EL (cell line): ENCODE results near the gene GRK4.

Source experiments
- DNase-seq: peaks from one replicate; pipeline ENCODE4 v3.0.0-alpha.2; 2016

The GRK4 gene

GRCh38 chr4:3074846-3075651 is 111.7 kb downstream of the GRK4 start:
- peak; percentile 81 for DNase-seq

DNA sequence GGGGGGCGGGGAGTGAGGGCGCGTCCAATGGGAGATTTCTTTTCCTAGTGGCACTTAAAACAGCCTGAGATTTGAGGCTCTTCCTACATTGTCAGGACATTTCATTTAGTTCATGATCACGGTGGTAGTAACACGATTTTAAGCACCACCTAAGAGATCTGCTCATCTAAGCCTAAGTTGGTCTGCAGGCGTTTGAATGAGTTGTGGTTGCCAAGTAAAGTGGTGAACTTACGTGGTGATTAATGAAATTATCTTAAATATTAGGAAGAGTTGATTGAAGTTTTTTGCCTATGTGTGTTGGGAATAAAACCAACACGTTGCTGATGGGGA is 112.2 kb downstream of the GRK4 start:
- DNase-seq, result no peak

DNA sequence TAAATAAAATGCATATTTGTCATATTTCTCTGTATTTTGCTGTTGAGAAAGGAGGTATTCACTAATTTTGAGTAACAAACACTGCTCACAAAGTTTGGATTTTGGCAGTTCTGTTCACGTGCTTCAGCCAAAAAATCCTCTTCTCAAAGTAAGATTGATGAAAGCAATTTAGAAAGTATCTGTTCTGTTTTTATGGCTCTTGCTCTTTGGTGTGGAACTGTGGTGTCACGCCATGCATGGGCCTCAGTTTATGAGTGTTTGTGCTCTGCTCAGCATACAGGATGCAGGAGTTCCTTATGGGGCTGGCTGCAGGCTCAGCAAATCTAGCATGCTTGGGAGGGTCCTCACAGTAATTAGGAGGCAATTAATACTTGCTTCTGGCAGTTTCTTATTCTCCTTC is 114.4 kb downstream of the GRK4 start:
- DNase-seq, result no peak

DNA sequence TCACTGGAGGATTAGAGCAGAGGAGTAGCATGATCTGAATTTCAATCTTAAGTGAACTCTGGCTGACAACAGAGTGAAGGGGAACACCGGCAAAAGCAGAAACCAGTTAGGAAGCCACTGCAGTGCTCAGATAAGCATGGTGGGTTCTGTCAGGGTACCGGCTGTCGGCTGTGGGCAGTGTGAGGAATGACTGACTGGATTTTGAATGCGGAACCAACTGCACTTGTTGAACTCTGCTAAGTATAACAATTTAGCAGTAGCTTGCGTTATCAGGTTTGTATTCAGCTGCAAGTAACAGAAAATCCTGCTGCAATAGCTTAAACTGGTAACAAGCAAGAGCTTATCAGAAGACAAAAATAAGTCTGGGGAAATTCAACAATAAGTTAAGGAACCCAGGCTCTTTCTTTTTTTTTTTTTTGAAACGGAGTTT is 116.3 kb downstream of the GRK4 start:
- no peak for DNase-seq

GRCh38 chr4:3082925-3083515 is 119.6 kb downstream of the GRK4 start:
- no peak for DNase-seq

DNA sequence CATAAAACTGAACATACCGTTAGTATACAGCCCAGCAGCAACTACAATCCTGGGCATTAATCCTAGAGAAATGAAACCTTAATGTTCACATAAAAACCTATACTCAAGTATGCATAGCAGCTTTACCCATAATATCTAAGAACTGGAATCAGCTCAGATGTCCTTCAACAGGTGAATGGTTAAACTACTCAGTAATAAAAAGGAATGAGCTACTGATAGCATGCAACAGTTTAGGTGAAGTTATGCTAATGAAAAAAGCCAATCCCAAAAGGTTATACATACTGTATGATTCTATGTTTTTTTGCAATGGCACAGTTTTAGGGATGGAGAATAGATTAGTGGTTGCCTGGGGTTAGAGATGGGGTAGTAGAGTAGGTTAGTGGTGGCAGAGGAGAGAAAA is 120.4 kb downstream of the GRK4 start:
- no peak for DNase-seq

DNA sequence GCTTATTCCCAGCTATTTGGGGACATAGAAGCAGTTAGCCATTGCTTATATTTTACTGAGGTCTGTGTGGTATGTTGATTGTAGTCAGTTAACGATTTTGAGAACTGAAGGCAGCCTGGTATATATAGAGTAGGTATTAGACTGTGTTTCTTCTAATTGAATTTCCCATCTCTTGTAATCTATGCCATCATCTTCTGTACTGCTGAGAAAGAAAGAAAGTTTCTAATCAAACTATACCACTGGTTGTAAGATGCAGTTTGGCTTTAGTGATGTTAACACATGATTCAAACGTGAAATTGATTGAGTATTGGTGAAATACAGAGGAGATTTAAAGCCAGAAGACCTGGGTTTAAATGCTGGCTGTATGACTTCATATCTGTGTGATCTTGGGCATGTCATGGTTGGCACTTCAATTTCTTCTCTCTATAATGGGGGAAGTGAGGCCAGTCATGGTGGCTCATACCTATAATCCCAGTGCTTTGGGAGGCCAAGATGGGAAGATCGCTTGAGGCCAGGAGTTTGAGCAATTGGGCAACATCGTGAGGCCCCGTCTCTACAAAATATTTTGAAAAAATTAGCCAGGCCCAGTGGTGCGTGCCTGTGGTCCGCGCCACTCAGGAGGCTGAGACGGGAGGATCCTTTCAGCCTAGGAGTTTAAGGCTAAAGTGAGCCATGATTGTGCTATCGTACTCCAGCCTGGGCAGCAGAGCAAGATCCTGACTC is 122.7 kb downstream of the GRK4 start:
- DNase-seq, result no peak

DNA sequence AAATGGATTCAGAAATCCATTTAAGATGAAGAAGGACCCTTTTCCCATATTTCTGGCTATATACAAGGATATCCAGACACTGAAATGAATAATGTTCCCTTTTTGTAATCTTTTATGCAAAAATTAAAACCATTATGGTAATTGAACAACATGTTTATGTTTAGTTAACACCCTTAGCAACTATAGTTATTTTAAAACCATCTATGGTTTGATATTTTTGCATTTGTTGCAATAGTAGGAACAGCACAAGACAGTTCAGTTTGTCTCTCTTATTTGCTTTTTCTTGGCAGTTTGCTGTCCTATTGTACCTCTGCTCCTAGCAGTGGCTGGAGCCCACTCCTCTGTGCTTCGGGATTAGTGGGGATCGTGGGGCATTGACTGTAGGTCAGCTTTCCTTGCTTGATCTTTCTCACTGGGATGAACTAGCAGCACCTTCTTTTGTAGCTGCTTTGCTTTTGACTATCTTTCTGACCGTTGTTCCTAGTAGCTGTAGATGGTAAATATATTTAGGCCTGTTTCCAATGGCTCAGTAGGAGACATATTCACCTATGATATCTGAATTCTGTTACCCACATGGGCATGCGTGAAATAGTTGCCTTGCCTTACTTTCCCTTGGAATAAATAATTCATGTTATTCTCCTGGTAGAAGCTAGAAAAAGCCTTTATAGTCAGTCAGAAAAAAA is 123.9 kb downstream of the GRK4 start:
- no peak for DNase-seq
